CD4-positive, alpha-beta T cell treated with Interleukin-15 for 4 hours (primary cell): ENCODE data around the gene SYTL2.
"Not testable (repeated sequence)": the region's sequence is repeated elsewhere in the genome, so short reads cannot be mapped to it uniquely, and the experiment has no call there.

Experiments
- DNase-seq: peaks from one replicate; pipeline ENCODE4 v3.0.0-alpha.2; 2020; ENCODE audit warnings: low spot score

SYTL2 gene

DNA sequence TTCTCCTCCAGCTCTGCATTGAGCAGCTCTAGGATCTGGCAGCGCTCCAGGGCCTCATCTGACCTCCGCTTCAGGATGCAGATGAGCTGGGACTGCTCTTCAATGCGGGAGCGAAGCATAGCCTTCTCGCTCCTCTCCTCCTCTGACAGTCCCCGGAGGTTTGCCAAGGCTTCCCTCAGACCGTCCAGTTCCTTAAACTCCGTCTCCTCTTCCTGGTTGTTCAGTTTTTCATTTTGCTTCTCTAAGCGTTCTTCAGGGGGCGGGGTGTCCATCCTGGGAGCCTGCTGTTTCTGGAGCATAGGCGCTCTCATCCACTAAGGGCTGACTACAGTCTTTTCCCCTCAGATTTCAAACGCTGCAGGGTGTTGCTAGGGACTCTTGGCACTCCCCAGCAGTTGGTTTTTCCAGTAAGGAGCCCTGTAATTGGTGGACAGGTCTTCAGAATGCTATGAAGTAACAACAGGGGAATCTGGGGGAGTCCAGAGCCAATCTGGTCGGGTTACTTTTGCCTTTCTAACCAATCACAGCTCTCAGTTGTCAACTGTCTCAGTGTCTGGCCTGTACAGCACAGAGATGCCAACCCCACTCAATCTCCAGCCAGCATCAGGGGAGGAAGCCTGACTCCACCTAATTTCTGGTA, 125.0 kb downstream of the SYTL2 start, which contains the start of gene CCDC89:
TSS of gene CCDC89 (minus strand) at position 376 of the 640 bp plus-strand sequence. CDS start at position 311, 65 bp downstream.
- DNase-seq: no peak

DNA sequence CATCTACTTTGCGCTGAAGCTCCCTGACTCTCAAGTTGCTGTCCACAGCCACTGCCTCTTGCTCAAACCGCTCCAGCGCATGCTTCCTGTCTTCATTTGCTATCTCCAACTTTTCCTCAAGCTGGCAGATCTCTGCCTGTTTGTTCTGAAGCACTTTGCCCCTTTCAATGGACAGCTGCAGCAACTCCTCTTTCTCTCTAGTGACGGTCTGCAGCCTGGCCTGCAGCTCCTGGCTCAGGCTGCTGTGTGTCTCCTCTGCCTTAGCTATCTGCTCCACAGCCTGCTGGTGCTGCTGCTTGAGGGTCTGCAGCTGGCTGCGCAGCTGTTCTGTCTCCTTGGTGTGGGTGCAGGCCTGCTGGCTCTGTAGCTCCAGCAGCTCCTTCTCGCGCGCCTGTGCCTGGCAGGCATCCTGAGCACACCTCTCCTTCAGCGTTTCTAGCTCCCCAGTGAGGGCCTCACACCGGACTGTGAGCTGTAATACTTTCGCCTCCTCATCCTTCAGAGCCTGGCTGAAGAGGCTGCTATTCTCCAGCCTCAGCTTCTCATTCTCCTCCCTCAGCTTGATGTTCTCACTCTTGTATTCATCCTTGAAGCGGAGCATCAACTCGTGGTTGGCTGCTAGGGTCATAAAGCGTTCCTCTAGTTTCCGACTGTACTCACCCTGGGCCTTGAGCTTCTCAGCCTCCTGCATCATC, 125.7 kb downstream of the SYTL2 start:
- DNase-seq: no peak

DNA sequence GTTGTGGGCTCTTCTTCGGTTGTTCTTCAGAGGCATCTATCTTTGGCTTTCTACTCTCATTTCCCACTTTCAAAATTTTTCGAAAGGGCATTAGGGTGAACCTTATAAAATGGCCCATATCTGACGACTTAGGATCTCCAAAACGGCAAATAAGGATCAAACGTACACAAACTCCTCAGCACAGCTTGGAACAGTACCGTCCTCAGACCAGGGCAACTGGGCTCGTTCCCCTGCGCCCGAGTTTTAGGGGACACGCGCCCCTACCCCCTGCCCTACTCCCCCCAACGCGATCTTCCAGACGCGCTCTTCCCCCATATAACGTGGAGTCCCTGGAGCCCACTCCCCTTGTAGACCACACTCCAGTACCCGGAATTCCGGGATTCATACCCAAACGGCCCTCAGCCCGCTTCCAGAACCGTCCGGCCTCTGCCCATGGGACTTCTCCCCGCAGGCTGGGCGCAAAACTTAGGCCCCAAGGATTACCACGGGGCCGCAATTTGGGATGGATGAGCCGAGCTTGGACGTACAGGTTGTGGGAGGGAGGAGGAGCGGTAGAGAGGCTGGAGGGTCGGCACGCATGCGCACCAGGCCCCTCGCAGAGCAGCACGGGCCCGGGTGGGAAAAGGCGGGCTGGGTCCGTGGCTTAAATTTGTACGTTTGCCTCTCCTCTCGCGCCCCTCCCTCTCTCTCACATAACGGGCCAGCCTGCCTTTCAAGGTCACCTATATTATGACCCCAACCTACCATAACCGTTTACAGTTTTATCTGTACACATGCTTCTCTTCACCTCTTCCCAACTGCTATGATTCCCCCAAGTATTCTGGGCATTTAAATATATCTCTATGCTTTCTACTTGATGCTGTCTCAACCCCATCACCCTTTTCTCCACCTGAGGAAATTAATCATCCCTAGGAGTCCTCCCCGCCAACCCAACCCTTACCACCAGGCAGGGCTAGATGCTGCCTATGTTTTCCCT, 128.3 kb downstream of the SYTL2 start:
- peak; percentile 51 for DNase-seq

DNA sequence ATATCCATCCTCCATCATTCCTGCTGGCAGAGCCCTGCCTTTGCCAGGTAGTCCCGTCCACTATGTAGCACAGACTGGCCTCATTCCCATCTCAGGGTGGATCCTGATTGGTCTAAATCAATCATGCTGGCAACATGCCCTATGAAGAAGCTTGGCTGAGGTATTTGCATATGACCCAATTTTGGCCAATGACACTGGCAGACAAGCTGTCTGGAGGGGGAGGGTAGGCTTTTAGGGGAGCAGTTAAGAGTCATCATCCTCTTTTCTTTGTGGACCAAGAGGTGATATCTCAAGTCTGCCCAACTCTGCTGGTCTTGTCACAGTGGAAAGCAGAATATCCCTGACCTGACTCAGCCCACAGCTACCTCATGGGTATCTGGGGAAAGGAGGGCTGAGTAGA, 130.0 kb downstream of the SYTL2 start:
- DNase-seq: no peak

DNA sequence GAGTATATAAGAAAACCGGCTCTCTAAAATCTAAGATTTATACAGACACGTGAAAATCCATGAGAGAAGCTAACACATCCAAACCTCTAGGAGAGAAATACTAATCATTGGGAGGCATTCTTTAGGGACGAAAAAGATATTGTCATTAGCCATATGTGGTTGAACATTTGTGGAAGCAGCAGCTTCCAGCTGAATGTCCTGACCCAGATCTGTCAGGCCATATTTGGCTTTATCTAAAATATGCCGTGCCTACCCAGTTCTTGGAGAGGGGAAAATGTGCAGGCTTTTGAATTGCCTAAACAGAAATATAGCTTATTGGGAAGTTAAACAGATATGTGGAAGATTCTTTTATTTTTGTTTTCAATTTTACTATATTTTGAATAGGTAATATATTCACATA, 131.4 kb downstream of the SYTL2 start:
- no peak for DNase-seq

DNA sequence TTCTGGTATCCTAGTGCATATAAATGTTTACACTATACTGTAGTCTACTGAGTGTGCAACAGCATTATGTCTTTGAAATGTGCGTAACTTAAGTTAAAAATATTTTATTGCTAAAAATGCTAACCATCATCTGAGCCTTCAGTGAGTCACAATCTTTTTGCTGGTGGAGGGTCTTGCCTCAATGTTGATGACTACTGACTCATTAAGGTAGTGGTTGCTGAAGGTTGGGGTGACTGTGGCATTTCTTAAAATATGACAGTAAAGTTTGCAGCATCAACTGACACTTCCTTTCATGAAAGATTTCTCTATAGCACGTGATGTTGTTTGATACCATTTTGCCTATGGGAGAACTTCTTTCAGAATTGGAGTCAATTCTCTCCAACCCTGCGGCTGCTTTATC, 137.5 kb downstream of the SYTL2 start:
- no peak for DNase-seq

DNA sequence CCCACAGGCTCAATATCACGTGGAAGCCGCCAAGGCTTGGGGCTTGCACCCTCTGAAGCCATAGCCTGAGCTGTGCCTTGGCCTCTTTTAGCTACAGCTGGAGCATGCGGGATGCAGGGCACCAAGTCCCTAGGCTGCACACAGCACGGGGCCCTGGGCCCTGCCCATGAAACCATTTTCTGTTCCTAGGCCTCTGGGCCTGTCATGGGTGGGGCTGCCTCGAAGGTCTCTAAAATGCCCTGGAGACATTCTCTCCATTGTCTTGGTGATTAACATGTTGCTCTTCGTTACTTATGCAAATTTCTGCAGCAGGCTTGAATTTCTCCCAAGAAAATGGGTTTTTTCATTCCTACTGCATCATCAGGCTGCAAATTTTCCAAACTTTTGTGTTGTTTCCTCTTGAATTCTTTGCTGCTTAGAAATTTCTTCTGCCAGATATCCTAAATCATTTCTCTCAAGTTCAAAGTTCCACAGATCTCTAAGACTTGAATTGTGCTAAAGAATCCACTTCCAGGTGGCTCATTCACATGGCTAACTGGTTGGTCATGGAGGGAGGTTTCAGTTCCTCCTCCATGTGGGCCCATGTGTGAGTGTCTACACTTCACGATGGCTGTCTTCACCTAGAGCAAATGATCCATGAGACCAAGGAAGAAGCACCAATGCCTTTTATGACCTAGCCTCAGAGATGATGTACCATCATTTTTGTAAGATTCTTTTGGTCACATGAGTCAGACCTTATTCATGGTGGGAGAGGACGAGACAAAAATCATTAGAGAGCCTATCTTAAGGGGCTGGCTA, 138.6 kb downstream of the SYTL2 start:
- no peak for DNase-seq

DNA sequence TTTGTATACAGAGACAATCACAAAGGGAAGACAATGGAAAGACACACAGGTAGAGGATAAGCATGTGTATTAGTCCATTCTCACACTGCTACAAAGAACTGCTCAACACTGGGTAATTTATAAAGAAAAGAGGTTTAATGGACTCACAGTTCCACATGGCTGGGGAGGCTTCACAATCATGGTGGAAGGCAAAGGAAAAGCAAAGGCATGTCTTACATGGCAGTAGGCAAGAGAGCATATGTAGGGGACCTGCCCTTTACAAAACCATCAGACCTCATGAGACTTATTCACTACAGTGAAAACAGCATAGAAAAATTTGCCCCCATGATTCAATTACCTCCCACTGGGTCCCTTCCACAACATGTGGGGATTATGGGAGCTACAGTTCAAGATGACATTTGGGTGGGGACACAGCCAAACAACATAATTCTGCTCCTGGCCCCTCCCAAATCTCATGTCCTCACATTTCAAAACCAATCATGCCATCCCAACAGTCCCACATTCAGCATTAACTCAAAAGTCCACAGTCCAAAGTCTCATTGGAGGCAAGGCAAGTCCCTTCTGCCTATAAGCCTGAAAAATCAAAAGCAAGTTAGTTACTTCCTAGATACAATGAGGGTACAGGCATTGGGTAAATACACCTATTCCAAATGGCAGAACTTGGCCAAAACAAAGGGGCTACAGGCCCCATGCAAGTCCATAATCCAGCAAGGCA, 139.8 kb downstream of the SYTL2 start:
- DNase-seq: not testable (repeated sequence)

DNA sequence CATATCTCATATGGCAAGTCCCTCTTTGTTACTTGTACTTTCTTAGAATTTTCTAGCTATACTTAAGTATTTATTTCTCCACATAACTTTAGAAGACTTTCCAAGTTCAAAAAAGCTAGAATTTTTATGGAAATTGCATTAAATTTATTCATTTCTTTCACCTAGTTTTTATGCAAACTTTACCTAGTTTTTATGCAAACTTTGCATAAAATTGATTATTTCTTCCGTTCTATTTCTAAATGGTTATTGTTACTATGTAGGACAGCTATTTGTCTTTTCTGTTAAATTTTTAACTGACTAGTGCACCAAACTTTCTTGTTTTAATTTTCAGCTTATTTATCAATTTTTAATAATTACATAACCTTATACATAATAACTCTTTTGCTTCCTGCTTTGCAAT, 142.8 kb downstream of the SYTL2 start:
- DNase-seq: no peak

DNA sequence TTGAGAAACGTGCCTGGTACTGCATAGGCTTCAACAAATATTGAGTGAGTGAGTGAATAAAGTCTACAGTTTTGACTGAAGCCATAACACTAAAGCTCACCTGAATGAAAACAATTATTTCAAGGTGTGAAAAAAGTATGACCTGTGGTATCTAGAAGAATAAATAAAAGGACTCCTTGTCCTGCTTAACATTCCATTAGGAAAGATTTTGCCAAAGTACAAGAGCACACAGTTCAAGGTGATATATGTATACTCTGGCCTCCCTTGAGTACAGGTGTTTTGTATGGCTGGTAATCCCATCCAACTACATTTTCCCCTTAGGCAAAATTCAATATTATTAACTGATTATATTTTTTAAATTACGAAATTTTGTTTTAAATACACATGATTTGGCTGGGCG, 144.3 kb downstream of the SYTL2 start:
- no peak for DNase-seq

DNA sequence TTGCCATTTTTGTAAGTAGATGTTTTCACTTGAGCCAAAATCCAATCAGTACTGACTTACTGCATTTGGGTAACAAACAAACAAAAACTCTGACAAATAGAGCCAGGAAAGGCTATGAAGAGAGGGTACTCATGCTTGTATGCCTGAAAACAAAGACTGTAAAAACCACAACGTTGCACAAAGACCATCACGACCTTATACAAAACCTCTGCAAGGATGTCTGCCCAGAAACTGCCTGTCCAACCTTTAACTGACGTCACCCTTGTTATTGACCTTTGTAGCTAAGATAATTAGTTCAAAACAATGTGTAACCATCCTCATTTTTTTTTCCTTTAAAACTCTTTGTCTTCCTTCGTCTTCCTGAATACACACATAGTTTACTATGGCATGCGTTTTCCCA, 145.2 kb downstream of the SYTL2 start:
- DNase-seq: no peak

DNA sequence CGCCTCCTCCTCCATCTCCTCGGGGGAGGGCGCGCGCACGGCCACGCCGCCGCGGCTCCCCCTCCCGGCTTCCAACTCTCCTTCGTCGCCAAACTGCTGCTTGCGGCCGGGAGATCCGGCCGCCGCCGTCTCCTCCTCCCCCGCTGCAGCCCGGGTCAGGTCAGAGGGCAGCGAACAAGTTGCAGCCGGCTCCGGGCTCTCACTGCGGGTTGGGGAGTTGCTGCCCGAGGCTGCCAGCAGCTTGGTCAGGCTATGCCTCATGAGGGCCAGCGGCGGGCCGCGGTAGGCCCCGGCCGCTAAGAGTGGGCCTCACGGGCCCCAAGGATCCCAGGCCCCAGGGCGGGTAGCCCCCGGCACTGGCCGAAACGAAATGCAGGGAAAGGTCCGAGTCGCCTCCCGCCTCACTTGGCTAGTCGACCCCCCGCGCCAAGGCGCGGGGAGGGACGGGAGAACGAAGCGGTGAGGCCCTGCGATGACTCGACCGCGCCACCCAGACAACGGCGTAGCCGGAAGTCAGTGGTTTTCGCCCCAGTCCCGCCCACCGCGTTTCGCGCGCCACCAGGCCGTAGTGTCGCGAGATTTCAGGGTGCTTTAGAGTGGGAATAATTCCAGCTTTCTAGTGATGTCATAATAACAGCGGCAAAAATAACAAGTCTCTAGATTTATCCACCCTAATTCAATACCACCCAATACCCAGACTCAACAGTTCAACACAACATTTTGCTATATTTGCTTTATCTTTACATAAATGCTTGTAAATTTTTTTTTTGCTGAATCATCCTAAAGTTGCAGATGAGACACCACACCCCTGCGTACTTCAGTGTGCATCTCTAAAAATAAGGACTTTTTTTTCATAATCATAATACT, 146.1 kb downstream of the SYTL2 start, which contains the start of gene CREBZF:
TSS of gene CREBZF (minus strand) at position 515 of the 867 bp plus-strand sequence. CDS start at position 261, 254 bp downstream.
- peak; percentile 95 for DNase-seq

DNA sequence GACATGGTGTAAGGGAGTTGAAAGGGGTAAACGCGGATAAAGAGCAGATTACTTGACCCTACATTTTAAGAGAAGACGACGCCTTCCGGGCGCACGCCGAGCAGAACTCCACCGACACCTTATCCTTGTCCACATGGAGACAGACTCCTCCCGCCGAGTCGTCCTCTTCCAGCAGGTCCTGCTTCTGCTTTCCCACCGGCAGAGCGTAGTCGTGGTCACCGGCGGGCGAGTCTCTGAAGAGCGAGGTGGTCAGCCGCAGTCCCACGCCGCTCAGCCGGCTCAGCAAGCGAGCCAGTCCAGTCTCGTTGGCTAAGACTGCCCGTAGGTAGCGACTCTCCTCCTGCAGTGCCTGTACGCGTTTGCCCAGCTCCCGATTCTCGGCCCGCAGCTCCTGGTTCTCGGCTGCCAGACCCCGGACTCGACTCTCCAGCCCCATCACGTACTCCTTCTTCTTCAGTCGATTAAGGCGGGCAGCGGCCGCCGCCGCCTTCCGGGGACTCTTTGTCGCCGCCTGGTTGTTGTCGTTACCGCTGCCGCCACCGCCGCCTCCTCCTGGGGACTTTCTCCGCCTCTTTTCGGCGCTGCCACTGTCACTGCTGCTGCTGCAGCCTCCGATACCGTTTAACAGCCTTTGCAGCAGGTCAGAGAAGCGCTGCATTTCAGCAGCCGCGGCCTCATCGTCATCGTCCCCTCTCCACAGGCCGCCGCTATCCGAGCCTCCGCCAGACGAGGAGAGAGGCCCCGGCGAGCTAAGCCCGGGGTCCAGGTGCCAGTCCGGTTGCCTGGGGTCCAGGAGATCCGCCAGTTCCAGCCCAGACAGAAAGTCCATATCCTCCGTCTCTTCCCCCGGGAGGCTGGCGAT, 147.0 kb downstream of the SYTL2 start:
- DNase-seq: peak; percentile 87

DNA sequence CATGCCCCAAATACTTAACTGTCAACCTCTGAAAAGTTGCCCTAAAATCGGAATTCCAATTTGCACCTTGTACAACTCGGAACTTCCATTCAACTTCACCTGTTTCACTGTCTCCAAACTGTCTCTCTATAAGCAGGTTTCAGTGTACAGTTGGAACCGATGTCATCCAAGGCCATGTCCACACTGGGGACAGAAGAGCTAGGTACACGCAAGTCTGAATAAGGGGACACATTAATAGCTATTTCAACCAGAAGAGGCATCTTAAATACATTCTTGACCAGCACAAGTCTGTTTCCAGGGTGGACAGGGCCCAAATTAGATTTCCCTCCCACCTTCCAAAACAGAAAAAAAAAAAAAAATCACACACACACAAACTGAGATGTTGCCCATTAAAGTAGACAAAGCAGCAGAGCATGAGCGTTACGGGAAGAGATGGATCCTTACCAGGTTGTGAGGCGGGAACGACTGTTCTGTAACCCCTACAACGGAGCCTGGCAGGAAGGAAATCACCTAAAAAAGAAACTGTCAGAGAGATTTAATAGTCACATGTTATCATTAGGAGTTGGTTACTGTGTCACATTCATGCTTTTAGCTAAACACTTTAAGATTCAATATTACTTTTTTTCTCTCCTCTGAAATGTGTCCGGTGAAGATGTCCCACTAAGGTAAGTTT, 147.7 kb downstream of the SYTL2 start:
- peak; percentile 29 for DNase-seq

DNA sequence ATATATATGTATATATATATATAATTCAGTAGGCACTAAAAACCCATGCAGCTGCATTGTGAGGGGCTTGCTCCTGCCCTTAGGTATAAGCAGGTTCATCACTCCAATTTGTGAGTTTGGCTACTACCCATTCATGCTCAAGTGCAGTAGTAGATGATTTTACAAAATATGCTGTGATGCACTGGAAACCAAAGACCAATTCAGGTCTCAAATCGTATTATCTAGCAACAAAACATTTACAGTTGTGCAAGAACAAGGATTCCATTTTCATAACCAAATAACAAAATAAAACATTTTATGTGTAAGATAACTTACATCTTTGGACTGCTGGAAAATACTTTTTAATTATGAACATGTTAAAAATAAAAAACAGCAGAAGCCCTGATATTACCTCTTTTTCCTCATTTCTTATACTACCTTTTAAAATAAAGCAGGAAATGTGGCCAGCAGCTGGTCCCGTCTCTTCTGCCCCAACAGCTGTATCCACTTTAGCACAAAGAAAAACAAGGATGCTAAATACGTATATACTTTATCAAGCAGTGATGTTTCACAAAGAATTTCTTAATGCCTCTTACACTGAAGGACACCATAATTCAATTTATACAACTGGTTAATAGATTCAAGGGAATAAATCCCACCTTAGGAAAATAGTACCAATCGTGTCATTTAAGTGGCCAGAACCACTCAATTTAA, 148.8 kb downstream of the SYTL2 start:
- DNase-seq: no peak

DNA sequence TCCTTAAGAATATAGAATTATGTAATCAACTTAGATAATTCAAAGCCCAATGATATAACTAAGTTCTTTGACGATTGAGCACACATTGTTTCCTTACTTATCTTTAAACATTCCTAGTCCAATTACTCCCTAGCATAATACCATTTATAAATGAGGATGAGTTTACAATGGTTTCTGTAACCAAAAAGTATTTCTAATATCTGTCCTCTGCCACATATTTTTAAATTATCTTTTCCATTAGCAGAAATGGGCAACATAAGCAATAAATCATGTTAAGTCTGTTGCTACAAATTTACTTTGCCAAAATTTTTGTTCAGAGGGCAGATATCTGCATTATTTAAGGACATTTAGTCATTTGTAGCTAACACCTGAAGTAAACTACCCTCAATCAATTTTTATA, 152.8 kb downstream of the SYTL2 start:
- DNase-seq: no peak

DNA sequence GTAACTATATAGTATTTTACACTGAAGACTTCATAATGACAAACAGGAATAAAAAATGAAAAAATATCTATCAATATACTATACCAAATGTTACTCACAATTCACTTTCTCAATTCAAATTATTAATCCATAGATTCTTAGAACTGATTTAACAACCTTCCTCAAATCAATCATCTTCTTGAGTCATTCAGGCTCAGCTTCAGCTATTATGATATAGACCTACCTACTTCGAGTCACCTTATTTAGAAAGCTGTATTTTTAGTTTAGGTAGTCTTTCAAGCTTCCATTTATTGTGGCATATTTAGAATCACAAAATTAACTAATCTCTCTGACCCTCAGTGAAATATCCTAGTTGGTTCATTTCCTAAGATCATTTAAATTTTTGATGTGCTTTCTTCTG, 154.2 kb downstream of the SYTL2 start:
- no peak for DNase-seq

DNA sequence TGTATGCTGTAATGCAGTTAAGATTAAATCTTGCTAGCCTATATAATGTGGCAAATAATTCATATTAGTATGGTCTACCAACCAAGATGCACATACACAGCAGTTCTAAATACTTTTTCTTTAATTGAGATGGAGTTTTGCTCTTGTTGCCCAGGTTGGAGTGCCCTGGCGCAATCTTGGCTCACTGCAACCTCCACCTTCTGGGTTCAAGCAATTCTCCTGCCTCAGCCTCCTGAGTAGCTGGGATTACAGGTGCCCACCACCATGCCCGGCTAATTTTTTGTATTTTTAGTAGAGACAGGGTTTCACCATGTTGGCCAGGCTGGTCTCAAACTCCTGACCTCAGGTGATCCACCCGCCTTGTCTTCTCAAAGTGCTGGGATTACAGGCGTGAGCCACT, 156.6 kb downstream of the SYTL2 start:
- not testable (repeated sequence) for DNase-seq
